GM18498 (cell line): ENCODE measurements around the gene DNM3.
"Not testable (repeated sequence)": the region's sequence is repeated elsewhere in the genome, so short reads cannot be mapped to it uniquely, and the experiment has no call there.

Source experiments
- ATAC-seq: cut with Tn5 transposase; IDR thresholded peaks from one replicate; pipeline ENCODE4 v1.9.1; 2021; ENCODE audit warnings: mild to moderate bottlenecking, moderate library complexity; ENCODE audit not compliant: unreplicated experiment

Gene DNM3

DNA sequence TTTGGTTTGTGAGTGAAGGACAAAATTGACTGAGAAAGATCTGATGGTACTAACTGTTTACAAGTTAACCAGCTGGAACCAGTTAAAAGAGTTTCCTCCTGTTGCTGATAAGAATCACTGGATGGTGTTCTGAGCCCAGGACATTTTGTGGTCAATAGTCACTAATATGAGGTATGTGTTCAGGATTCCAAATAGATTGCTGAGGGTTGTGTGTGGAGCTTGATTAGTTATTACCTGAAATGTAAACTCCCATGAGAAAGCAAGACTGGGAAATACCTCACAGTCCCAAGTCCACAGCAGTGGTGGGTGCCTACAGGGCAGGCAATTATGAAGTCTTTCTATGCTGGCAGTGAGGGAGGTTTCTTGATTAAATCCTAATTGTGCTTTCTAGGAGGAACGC, 164.6 kb downstream of the DNM3 start:
- no peak for ATAC-seq

DNA sequence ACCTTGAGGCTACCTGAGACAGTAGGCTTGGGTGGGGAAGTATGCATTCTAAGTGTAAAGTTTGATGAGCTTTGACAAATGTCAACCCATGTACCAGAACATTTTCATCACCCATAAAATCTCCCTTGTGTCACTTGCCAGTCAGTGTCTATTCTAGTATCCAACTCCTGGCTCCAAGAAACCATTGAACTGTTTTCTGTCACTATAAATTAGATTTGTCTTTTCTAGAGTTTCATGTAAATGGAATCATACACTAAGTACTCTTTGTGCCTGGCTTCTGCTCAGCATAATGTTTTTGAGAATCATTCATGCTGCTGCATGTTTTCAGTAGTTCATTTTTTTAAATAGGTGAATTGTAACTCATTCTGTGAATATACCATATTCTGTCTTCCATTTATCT, 165.4 kb downstream of the DNM3 start:
- ATAC-seq: no peak

DNA sequence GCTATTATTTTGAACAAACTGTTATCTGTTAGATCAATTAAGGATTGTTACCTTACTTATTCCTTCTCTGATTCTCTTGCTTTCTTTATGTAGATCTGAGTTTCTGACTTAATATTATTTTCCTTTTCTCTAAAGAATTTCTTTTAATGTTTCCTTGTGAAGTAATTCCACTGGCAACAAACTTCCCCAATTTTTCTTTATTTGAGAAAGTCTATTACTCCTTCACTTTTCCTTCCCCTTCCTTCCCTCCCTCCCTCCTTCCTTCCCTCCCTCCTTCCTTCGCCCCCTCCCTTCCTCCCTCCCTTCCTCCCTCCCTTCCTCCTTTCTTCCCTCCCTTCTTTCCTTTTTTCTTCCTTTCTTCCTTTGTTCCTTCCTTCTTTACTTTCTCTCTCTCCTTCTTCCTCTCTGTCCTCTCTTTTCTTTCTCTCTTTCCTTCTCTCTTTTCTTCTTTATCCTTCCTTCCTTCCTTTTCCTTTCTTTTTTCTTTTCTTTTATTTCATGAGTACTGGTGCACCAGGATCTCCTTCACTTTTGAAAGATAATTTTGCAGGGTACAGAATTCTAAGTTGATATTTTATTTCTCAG, 177.5 kb downstream of the DNM3 start:
- ATAC-seq: no peak

DNA sequence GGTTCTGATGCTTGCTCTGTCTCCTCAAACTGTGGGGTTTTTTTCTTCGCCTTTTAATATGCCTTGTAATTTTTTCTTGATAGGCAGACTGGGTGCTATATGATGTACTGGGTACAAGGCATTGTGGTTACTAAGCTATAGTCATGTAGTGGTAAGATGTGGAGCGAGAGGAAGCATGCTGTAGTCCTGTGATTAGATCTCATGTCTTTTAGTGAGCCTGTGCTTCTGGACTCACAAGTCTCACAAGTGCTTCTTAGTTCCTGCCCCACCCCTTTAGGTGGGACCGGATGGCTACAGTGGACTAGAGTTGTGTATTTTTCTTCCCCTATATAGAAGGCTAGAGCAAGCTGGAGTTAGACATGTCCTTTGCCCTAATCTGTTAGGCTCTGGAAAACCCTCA, 178.7 kb downstream of the DNM3 start:
- no peak for ATAC-seq

DNA sequence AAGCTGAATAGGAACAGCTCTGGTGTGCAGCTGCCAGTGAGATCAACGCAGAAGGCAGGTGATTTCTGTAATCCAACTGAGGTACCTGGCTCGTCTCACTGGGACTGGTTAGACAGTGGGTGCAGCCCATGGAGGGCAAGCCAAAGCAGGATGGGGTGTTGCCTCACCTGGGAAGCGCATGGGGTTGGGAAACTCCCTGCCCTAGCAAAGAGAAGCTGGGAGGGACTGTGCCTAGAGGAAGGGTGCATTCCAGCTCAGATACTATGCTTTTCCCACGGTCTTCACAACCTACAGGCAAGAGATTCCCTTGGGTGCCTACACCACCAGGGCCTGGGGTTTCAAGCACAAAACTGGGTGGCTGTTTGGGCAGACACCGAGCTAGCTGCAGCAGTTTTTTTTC, 183.2 kb downstream of the DNM3 start:
- ATAC-seq: no peak

DNA sequence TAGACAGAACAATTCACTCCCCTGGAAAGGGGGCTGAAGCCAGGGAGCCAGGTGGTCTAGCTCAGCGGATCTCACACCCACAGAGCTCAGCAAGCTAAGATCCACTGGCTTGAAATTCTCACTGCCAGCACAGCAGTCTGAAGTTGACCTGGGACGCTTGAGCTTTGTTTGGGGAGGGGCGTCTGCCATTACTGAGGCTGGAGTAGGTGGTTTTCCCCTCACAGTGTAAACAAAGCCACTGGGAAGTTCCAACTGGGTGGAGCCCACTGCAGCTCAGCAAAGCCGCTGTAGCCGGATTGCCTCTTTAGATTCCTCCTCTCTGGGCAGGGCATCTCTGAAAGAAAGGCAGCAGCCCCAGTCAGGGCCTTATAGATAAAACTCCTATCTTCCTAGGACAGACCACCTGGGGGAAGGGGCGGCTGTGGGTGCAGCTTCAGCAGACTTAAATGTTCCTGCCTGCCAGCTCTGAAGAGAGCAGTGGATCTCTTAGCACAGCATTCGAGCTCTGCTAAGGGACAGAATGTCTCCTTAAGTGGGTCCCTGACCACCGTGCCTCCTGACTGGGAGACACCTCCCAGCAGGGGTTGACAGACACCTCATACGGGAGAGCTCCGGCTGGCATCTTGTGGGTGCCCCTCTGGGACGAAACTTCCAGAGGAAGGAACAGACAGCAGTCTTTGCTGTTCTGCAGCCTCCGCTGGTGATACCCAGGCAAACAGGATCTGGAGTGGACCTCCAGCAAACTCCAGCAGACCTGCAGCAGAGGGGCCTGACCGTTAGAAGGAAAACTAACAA, 183.8 kb downstream of the DNM3 start:
- not testable (repeated sequence) for ATAC-seq

DNA sequence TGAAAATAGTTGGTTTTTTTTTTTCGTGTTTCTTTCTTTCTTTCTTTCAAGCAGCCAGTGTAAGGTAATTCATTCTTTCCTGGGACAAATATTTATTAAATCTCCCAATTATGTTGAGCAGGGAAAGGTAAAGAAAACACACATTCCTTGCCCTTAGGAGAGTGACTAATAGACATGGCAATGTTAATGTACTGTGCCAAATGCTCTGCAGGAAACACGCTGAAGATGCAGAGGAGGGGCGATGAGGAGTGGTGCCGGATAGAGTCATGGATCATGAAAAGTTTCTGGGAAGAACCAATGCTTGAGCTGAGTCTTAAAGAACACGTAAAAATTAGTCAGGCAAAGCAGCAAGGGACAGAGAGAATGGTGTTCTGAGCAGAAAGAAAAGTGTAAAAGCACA, 199.2 kb downstream of the DNM3 start:
- no peak for ATAC-seq

DNA sequence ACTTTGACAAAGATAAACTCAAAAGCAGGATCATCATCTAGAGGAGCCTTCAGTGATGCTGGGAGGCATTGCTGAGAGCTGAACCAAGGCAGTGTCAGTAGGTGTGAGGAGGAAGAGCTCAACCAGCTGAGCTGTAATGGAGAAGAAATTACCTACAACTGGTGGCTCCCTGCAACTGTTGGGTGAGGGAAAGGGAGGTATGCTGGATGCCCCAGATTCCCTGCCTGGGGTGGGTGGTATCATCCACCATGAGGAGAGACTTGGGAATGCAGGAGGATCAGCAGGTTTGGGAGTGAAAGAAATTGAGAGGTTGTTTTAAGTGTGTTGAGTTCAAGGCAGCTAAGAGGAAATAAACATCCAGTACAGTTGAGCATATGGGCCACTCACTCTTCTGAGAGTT, 199.8 kb downstream of the DNM3 start:
- no peak for ATAC-seq

DNA sequence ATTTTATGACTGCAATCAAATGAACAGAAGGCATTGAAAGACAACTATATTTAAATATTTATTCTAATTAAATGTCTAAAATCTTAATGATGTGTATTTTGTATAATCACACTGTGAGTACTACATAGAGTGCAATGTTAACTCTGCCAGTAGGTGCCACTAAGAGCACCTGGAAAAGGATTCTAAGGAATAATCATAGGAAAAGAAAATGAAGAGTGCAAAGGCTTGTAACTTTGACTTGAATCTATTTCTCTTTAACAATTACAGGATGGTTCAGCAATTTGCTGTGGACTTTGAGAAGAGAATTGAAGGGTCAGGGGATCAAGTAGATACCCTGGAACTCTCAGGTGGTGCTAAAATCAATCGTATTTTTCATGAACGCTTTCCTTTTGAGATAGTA, 200.4 kb downstream of the DNM3 start:
- no peak for ATAC-seq

DNA sequence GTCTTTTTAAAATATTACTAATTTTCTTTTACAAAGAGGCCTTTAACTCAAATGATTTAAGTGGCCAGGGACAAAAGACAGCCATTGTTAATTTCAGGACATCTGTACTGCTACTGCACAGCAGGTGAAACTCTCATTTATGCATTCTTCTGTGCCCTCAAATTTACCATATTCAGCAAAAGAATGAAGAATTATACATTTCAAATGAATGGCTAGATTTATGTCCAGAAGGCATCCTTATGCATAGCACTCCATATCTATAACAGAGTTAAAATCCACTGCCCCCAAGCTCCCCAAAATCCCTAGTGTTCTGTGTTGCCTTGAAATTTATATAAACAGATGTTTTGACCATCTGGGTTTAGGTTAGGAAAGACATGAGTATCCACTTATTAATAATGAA, 202.6 kb downstream of the DNM3 start:
- ATAC-seq: no peak

DNA sequence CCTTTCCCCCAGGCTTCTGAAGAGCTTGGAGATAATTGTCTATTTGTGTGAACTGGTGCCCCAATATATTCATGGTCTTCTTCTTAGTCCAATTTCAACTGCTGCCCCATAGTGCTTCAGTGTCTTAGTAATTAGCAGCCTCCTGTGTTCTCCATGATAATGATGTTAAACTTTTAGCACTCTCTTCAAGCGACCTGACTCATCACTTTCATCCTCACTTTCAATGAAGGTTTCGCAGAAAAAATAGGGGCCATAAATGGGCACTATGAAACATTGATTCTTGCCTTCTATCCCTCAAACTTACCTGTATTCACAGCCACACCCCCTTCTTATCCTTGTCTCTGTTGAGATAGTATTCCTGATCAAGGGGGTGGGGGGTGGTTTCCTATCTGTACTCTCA, 210.6 kb downstream of the DNM3 start:
- ATAC-seq: no peak

DNA sequence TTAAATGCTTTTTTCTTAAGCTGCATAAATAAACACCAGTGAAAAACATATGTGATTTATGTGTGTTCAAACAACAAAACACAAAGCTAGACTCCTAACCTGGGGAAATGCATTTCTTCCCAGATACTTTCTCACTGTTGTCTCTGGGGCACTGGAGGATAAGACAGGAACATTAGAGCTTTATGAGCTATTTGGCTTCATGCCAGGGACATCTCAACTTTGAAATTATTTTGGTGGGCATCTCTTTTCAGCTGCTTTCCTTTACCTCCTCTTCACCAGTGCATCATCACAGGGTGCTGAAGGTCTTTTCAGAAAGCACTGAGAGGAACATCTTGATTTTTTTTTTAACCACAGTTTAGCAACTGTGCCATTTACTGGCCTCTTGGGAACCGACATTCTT, 212.9 kb downstream of the DNM3 start:
- ATAC-seq: no peak

DNA sequence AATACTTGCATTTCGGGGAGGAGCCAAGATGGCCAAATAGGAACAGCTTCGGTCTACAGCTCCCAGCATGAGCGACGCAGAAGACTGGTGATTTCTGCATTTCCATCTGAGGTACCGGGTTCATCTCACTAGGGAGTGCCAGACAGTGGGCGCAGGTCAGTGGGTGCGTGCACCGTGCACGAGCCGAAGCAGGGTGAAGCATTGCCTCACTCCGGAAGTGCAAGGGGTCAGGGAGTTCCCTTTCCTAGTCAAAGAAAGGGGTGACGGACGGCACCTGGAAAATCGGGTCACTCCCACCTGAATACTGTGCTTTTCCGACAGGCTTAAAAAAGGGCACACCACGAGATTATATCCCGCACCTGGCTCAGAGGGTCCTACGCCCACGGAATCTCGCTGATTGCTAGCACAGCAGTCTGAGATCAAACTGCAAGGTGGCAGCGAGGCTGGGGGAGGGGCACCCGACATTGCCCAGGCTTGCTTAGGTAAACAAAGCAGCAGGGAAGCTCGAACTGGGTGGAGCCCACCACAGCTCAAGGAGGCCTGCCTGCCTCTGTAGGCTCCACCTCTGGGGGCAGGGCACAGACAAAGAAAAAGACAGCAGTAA, 214.6 kb downstream of the DNM3 start:
- ATAC-seq: not testable (repeated sequence)

DNA sequence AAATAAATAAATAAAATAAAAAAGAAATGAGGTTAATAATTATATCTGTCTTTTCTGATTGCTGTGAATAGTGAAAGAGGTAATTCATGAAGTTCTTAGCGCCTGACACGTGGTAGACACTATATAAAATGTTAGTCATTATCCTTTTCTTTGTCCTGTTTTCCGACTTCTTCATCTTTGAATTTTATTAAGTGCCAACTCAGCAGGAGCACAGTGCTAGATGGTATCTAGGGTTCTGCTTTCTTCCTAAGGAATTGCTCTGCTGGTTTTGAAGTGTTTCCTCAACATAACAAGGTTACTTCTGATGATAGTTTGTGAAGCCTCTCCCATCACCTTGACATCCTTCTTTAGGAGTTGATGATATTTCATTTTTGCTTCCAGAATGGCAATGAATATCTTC, 227.0 kb downstream of the DNM3 start:
- no peak for ATAC-seq

DNA sequence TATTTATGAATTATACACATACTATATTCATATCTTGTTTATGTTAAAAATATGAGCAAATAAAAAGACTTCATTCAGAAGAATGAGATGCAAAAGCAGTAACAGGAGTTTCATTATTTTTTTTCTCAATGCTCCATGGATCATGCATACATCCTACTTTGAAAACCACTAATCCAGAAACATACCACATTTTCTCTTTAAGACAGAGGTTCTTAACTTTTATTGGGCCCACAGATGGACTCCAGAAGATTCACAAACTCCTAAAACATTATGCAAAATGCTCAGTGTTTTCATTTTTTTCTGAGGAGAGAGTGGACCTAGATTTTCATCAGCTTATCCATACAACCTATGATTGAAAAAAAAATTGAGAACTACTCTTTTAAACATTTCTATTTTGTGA, 227.8 kb downstream of the DNM3 start:
- ATAC-seq: no peak

DNA sequence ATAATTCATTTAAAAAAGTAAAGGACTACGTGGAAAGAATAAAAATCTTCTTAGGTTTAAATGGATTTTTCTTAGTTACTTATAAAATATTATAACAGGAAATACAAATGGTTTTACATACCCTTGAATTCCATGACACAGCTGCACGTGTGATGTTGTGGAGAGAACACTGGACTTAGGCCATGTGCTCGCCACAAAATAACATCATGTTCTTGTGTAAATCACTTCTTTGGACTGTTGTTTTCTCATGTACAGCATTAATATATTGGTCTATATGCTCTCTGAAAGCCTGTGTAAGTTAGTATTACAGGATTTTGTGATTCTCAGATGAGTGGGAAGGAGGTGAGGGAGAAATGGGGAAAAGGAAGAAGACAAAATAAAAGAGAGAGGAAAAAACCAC, 228.2 kb downstream of the DNM3 start:
- no peak for ATAC-seq

DNA sequence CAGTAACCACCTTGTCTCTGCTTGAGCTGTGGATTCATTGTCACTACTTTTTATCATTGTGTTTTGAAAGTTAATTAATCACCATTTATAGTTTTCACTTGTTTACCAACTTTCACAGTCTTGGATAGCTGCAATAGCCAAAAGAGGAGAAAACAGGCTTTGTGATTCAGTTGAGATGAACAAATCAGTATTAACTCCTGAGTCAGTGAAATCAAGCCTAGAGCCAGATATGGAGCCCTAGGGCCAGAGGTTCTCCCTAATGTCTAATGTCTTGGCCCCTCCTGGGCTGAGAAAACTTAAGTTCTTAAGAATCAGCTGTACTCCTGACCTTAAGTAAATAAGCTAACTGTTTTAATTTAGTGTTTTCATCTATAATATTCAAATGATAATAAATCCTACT, 228.8 kb downstream of the DNM3 start:
- no peak for ATAC-seq

DNA sequence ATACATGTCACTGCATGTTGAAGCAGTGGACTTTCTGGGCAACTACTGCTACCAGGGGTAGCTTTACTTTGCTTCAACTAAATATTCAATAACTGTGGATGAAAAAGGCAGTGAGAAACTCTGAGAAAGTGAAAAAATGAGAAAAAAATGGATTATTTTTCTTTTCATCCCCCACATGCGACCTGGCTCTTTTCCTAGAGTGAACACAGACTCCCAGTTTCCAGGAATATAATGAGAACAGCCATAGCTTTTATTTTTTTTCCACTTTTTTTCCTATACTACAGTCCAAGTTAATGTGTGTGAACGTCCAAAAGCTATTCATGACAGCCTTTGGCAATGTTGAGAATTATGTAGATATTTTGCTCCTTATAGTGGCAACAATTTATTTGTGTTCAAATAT, 230.4 kb downstream of the DNM3 start:
- no peak for ATAC-seq

DNA sequence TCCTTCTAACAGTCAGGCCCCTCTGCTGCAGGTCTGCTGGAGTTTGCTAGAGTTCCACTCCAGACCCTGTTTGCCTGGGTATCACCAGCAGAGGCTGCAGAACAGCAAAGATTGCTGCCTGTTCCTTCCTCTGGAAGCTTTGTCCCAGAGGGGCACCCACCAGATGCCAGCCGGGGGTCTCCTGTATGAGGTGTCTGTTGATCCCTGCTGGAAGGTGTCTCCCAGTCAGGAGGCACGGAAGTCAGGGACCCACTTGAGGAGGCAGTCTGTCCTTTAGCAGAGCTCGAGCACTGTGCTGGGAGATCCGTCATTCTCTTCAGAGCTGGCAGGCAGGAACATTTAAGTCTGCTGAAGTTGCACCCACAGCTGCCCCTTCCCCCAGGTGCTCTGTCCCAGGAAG, 238.6 kb downstream of the DNM3 start:
- ATAC-seq: not testable (repeated sequence)

DNA sequence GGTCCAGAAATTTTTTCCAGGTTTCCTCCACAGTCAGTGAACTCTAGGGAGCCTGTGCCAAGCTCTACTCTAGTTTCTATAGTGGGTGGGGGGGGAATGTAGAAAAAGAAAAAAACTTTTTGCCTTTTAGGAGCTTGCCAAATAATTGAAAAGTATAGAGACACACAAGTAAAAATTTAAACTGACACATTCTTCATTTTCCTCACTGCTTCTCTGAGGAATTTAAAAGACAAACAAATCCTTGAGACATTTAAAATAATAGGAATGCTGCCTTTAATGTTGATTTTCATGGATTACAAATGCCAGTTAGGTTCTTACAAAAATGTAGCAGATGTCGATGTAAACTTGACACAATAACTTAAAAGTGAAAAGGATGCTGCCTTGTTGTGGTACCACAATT, 241.9 kb downstream of the DNM3 start:
- ATAC-seq: no peak

DNA sequence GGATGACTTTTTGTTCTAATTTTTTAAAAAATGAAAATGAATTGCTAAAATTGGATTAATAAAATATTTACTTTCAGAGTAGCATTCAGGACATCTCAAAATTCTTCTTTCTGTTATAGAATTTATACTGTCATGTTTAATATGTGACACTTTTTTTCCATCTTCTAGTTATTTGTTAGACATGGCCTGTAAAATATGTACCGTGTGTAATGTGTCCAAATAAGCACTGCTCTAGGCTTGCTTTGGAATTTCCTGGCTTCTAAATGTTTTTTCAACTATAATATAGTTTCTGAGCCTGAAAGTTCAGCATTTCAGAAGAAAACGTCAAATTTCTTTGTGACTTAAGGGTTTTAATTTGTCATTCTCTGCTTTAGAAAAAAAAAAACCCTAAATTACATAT, 243.6 kb downstream of the DNM3 start:
- no peak for ATAC-seq

DNA sequence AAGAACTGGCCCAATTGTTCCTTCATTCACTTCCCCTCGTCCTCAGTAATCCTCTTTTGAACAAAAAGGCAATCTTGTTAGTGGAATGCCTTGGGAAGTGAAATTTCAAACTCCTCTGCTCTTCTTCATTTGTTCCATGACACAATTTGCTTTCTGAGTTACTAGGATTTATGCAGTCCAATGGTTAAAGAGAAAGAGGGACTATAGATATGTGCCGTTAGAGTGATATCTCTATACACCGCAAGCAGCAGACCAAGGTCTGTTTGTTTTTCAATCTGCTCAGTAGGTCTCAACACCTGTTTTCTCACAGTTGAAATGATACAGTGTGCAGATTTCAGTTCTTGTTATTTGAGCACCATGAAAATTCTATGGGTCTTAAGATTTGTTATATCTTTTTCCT, 244.0 kb downstream of the DNM3 start:
- no peak for ATAC-seq

DNA sequence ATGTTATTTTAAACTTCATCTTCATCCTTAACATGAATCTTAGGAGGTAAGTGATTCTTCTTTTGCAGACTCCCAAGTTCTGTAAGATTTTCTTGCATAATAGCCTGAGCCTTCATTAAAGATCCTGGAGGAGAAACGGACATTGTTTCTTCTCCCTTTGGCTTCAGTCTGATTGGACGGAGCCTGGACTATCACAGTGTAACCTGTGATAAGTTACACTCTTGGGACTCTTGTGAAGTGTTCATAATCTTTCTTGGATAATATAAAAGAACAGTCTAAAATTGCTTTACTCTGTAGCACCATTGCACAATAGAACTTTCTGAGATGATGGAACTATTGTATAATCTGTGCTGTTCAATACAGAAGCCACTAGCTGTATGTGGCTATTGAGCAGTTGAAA, 244.8 kb downstream of the DNM3 start:
- no peak for ATAC-seq
